ENCODE results near the gene STK39.
A peak's percentile ranks its signal among the peaks of the same experiment; 100 is the strongest.

The STK39 gene

GRCh38 chr2:167933097-167933814 lies 314.1 kb downstream of the STK39 start:
- peak; percentile 25 for DNase-seq (ENCODE audit: low spot score)

GRCh38 chr2:167932123-167932693 lies 315.2 kb downstream of the STK39 start:
- no peak for DNase-seq (ENCODE audit: low spot score)

DNA sequence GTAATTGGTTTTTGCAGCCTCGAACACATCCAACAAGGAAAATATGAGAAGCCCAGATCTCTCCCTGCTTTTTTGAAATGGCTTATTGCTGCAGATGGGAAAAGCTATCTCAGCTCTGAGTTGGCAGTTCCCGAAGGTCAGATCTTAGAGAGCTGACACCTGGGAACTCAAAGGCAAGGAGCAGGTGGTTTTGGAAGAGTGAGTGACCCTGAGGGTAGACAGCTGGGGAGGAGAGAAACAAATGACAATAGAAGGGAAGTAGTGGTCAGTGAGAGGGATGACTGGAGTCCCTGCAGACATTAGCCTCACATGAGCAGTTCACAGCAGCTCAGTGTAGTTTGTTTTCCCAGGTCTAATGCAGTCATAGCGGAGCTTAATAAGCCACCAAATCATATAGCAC lies 317.9 kb downstream of the STK39 start:
- DNase-seq (ENCODE audit: low spot score): no peak

DNA sequence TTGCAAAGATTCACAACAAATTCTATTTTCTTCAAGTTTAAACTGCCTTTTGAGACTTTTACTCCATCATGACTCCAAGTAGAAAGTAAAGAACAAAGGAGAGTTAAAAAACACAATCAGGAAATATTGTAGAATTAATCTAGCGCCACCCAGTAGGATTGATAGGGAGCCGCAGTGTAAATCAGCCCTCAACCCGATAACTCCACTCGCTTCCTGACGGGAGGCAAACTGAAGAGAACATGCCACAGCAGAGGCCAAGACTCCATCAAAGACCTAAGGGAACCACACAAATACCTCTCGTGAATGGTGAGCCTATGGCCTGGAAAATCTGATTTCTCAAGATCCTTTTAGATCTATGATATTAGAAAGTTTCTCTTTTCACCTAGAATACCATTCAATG lies 319.0 kb downstream of the STK39 start:
- no peak for DNase-seq (ENCODE audit: low spot score)

DNA sequence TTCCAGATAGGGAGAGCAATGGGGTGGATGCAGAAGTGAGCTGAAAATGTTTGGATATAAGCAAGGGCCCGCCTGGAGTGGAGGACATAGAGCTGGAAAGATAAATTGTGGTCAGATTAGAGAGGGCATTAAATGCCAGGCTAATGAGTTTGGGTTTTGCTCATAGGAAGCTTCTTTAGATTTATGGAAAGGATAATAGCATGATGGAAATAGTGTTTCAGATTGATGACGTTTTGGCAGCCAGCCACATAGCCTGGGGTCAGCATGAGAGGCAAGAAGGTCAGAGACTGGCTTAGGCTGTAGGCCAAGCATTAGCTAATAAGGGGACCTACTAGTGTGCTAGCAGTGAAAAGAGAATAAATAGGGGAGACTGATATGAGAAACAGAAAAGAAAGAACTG lies 321.6 kb downstream of the STK39 start:
- no peak for DNase-seq (ENCODE audit: low spot score)

DNA sequence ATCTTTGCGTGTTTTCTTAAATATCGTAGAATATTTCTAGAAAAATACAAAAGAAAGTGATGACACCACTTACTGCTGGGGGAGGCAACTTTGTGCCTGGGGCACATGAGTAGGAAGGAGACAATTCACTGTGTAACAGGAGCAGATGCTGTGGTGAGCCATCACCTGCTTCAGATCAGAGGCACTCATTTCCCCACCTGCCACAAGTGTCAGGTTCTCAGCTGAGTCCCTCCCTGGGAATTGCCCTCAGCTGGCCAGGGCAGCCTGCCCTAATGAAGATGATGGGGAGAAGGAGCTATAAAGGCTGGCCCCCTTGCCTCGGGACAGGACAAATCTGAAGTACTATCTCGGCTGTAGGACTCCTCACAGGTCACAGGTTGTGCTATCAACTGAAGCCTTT lies 322.8 kb downstream of the STK39 start:
- DNase-seq (ENCODE audit: low spot score): no peak

DNA sequence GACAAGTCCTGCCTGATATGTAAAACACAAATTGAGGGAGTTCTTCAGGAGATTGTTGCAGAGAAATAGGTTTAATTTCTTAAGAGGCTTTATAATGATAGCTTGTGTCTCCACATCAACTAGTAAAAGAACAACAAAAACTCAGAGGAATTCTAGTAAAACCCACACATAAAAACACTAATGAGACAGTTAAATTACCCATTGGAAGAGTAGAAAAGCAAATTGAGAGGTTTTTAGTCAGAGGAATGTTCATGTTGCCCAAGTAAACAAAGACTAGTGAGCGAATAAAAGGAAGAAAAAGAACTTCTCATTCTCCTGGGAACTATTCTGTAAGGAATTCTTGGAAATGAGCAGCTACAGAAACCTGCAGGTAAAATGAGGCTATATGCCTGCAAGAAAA lies 330.6 kb downstream of the STK39 start:
- DNase-seq (ENCODE audit: low spot score): no peak

DNA sequence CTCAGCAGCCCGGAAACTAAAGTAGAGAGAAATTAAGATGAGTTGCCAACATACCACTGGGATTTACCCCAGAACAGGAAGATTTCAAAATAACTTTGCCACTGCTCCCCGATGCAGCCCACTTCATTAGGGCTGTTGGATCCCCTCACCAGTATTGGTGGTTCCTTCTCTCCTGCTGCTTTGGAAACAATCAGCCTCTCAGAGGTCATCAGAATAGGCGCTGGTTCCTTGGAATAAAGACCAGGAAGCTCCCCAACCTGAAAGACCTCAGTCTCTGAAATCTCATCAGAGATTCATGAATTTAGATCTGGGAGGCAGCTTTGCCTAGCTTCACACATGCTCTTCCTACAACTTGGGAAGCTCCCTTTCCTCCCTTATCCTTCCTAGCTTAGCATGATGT lies 332.4 kb downstream of the STK39 start:
- no peak for DNase-seq (ENCODE audit: low spot score)

GRCh38 chr2:167908786-167909185 lies 338.6 kb downstream of the STK39 start:
- no peak for DNase-seq (ENCODE audit: low spot score)

DNA sequence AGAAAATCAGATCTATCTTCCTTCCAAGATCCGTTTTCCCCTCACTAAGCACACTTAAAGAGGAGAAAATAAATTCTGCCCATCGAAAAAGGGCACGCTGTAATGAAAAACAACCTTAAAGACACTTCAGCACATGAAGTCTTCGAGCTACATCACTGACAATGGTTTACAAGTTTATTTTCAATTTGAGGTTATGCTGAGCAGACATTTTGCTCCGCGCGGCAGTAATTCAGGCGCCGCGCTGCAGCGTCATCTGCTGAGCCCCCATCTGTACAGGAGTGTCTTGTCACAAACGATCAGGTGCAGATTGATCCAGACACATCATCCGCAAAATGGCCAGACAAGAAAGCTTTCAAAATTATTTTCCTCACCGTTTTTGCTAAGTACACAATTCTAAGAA lies 341.7 kb downstream of the STK39 start:
- DNase-seq (ENCODE audit: low spot score): peak; percentile 22

Small RNA genes lying within 50 kb of the gene (small RNA-seq; reads per million reads assigned to genes)
- gene AC067940.1: 0.58 to 3.6 reads per million in 2 experiments
